Measurements from ENCODE around the gene ACSL3.

ACSL3 gene

DNA sequence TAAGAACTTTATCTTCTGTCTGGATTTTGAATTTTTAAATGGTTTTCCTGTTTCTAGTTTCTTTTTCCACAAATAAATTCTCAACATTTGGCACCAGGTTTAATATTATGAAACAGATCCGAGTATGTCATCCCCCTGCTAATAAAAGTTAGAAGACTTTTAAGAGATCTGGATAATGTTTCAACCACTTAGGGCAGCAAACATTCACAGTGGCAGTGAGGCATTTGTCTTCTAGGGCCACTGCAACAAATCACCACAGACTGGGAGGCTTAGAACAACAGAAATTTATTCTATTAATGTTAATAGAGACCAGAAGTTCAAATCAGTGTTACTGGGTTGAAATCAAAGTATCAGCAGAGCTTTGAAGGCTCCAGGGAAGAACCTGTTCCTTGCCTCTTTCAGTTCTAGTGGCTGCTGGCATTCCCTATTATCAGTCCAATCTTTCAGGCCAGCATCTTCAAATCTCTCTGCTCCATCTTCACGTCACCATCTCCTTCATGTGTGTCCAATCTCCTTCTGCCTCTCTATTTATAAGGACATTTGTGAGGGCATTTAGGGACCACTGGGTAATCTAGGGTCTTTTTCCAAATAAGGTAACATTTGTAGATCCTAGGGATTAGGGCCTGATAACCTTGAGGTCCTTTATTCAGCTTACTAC is 23.4 kb downstream of the ACSL3 start:
- Mint-ChIP-seq H3K4me3 (no peak overlapping the region), H3K36me3 (ENCODE audit: low read depth) (peaks cover 17% of the 10 kb centered on the region), H3K27me3 (no peaks in the 10 kb centered on the region), H3K4me1 (ENCODE audit: low read depth) (peaks cover 44% of the 10 kb centered on the region), H3K27ac (no peak overlapping the region), H3K9me3 (no peaks in the 10 kb centered on the region)
- no peak for DNase-seq

GRCh38 chr2:222884805-222885424 is 24.1 kb downstream of the ACSL3 start:
- H3K36me3 Mint-ChIP-seq (ENCODE audit: low read depth): peaks cover 24% of the 10 kb centered on the region
- no peaks in the 10 kb centered on the region for H3K9me3 Mint-ChIP-seq
- no peaks in the 10 kb centered on the region for H3K27me3 Mint-ChIP-seq
- DNase-seq: no peak
- no peak overlapping the region for H3K27ac Mint-ChIP-seq
- H3K4me1 Mint-ChIP-seq (ENCODE audit: low read depth): peaks cover 43% of the 10 kb centered on the region
- H3K4me3 Mint-ChIP-seq: no peak overlapping the region

- H3K4me3 Mint-ChIP-seq: no peak overlapping the region
- H3K36me3 Mint-ChIP-seq (ENCODE audit: low read depth): peaks cover 30% of the 10 kb centered on the region
- peaks cover 46% of the 10 kb centered on the region for H3K4me1 Mint-ChIP-seq (ENCODE audit: low read depth)
- H3K27me3 Mint-ChIP-seq: no peaks in the 10 kb centered on the region
- H3K9me3 Mint-ChIP-seq: no peaks in the 10 kb centered on the region
- DNase-seq: no peak
- H3K27ac Mint-ChIP-seq: no peak overlapping the region
Observed at GRCh38 chr2:222887124-222887523, 26.3 kb downstream of the ACSL3 start.

DNA sequence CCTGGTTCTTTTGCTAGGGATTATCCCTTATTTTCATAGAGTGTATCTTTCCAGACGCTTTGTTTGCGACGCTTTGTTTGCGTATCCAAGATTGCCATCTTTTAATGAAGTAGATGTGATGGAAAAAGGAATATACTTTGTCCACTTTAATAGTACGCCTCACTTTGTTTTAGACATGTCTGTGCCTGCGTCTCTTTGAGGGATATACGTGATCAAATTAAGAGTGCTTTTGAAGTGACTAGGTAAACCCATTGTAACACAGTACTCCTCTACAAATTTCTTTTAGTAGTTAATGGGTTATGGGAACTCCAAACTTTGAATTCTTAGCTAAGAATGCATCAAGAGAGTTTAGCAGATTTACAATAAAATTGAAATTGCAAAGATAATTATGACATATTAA is 27.9 kb downstream of the ACSL3 start:
- H3K27me3 Mint-ChIP-seq: no peaks in the 10 kb centered on the region
- H3K36me3 Mint-ChIP-seq (ENCODE audit: low read depth): peaks cover 31% of the 10 kb centered on the region
- H3K9me3 Mint-ChIP-seq: no peaks in the 10 kb centered on the region
- H3K27ac Mint-ChIP-seq: no peak overlapping the region
- H3K4me3 Mint-ChIP-seq: no peak overlapping the region
- peaks cover 50% of the 10 kb centered on the region for H3K4me1 Mint-ChIP-seq (ENCODE audit: low read depth)
- no peak for DNase-seq

DNA sequence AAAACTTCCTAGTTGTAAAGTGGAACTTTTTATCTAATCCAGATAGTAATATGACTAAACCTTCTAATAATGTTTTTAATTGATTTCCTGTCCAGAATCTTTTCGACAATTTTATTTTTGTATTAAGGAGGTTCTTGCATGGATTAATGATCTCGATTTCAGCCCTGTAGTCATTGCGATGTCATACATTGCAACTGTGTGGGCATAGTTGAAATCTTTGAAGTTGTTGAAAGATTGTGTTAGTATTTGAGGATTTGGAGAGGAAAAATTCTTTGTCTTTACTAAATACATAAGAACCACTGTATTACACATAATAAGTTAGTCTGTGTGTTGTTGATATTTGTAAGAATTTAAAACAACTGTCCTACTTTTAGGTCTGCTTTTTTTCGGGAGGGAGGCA is 31.1 kb downstream of the ACSL3 start:
- no peak for DNase-seq
- no peak overlapping the region for H3K4me3 Mint-ChIP-seq
- H3K36me3 Mint-ChIP-seq (ENCODE audit: low read depth): peaks cover 31% of the 10 kb centered on the region
- no peaks in the 10 kb centered on the region for H3K9me3 Mint-ChIP-seq
- peaks cover 38% of the 10 kb centered on the region for H3K4me1 Mint-ChIP-seq (ENCODE audit: low read depth)
- H3K27ac Mint-ChIP-seq: no peak overlapping the region
- no peaks in the 10 kb centered on the region for H3K27me3 Mint-ChIP-seq

DNA sequence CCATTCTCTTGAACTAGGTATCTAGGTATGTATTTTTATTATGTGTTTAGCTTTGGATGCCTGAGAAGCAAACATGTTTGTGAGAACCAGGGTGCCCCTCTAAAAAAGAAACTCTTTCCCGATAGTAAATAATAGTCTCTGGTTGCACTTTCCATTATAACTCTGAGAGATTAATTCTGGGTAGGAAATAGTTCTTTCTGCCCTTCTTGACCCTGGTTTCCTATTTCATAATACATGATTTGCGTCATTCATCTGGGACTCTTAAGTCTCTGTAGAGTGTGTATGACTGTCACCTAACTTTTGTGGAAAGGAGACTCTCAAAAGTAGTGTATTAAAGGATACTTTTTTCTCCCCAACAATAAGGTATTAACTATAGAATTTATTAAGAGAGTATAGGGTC is 31.5 kb downstream of the ACSL3 start:
- peaks cover 30% of the 10 kb centered on the region for H3K36me3 Mint-ChIP-seq (ENCODE audit: low read depth)
- no peak overlapping the region for H3K4me3 Mint-ChIP-seq
- H3K27ac Mint-ChIP-seq: no peak overlapping the region
- H3K9me3 Mint-ChIP-seq: no peaks in the 10 kb centered on the region
- no peaks in the 10 kb centered on the region for H3K27me3 Mint-ChIP-seq
- H3K4me1 Mint-ChIP-seq (ENCODE audit: low read depth): peaks cover 34% of the 10 kb centered on the region
- no peak for DNase-seq

DNA sequence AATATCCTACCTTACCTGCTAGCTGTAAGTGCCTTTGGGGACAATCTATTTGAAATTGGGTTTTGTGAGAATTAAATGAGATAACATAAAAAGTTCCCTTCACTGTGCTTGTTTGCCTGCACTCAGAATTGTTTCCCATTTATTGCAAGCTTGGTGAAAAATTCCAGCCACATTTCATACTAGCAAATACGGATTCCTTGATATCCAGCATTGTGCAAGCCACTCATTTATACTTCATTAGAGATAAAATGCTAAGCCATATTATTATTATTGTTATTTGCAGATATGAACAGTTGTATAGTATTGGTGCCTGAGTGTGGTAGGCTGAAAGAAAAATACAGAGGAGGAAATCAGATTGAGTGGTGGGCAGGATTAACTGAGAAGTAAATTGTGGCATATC is 31.9 kb downstream of the ACSL3 start:
- no peak for DNase-seq
- H3K4me1 Mint-ChIP-seq (ENCODE audit: low read depth): peaks cover 31% of the 10 kb centered on the region
- H3K9me3 Mint-ChIP-seq: no peaks in the 10 kb centered on the region
- no peaks in the 10 kb centered on the region for H3K27me3 Mint-ChIP-seq
- H3K27ac Mint-ChIP-seq: no peak overlapping the region
- H3K36me3 Mint-ChIP-seq (ENCODE audit: low read depth): peaks cover 26% of the 10 kb centered on the region
- no peak overlapping the region for H3K4me3 Mint-ChIP-seq

DNA sequence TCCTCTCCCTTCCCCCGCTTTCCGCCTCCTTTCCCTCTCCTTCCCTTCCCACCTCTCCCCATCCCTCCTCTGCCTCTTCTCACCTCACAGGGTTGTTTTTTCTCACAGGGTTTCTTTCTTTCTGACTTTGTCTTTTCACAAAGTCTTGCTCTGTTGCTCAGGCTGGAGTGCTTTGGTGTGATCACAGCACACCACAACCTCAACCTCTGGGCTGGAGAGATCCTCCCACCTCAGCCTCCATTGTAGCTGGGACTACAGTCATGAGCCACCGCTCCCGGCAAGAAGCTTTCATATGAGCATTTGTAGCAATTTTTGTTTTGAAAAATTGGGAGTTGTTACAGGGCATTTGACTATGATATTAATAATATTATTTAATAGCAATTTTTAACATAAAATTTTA is 32.9 kb downstream of the ACSL3 start:
- Mint-ChIP-seq H3K27ac (no peak overlapping the region), H3K9me3 (no peaks in the 10 kb centered on the region), H3K4me1 (ENCODE audit: low read depth) (peaks cover 30% of the 10 kb centered on the region)

DNA sequence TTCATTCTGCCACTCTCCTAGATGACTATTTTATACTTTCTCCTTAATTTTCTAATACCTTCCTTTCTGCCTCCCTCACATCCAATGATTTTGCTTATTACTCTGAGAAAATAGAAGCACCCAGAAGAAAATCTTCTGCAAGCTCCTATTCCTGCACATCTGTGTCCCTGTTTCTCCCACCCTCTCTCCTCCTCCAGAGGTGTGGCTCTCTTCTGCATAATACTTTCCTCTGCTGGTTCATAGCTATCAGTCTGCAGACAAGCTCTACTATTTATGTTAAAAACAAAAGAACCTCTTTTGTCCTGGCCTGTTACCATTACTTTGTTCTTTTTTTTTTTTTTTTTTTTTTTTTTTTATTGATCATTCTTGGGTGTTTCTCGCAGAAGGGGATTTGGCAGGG is 34.3 kb downstream of the ACSL3 start:
- no peaks in the 10 kb centered on the region for H3K27me3 Mint-ChIP-seq
- peaks cover 28% of the 10 kb centered on the region for H3K4me1 Mint-ChIP-seq (ENCODE audit: low read depth)
- DNase-seq: no peak
- peaks cover 11% of the 10 kb centered on the region for H3K36me3 Mint-ChIP-seq (ENCODE audit: low read depth)
- no peak overlapping the region for H3K4me3 Mint-ChIP-seq
- H3K27ac Mint-ChIP-seq: no peak overlapping the region
- no peaks in the 10 kb centered on the region for H3K9me3 Mint-ChIP-seq

More for the DNA sequence above, 32.9 kb downstream of the ACSL3 start:
- no peak for DNase-seq
- Mint-ChIP-seq H3K36me3 (ENCODE audit: low read depth) (peaks cover 22% of the 10 kb centered on the region), H3K27me3 (no peaks in the 10 kb centered on the region), H3K4me3 (no peak overlapping the region)

GRCh38 chr2:222897898-222898297 is 37.1 kb downstream of the ACSL3 start:
- peaks cover 22% of the 10 kb centered on the region for H3K4me1 Mint-ChIP-seq (ENCODE audit: low read depth)
- no peak overlapping the region for H3K27ac Mint-ChIP-seq
- peaks cover 12% of the 10 kb centered on the region for H3K36me3 Mint-ChIP-seq (ENCODE audit: low read depth)
- H3K9me3 Mint-ChIP-seq: no peaks in the 10 kb centered on the region
- no peak overlapping the region for H3K4me3 Mint-ChIP-seq
- H3K27me3 Mint-ChIP-seq: no peaks in the 10 kb centered on the region
- DNase-seq: no peak

- H3K9me3 Mint-ChIP-seq: no peaks in the 10 kb centered on the region
- no peaks in the 10 kb centered on the region for H3K27me3 Mint-ChIP-seq
- peaks cover 16% of the 10 kb centered on the region for H3K4me1 Mint-ChIP-seq (ENCODE audit: low read depth)
- H3K36me3 Mint-ChIP-seq (ENCODE audit: low read depth): peaks cover 15% of the 10 kb centered on the region
- no peak overlapping the region for H3K27ac Mint-ChIP-seq
- H3K4me3 Mint-ChIP-seq: no peak overlapping the region
- DNase-seq: no peak
Observed at GRCh38 chr2:222899413-222900181, 38.8 kb downstream of the ACSL3 start.

DNA sequence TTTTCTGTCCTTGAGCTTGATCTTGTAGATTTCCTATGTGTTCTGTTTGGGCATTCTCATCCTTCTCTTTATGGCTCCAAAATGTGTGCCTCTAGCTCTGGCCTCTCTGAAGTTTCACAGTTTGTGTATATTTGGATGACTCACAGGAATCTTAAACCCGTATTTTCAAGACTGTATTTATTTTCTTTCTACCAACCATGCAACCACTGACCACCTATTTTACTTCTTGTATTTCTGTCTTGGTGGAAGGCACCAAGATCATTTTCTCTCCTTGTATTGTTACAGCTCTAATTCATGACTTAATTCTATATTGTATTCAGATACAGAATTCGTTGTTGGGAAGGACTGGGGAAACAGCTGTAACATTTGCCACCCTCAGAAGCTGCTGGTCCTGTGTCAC is 39.5 kb downstream of the ACSL3 start:
- H3K4me3 Mint-ChIP-seq: no peak overlapping the region
- peaks cover 14% of the 10 kb centered on the region for H3K4me1 Mint-ChIP-seq (ENCODE audit: low read depth)
- no peak for DNase-seq
- no peaks in the 10 kb centered on the region for H3K27me3 Mint-ChIP-seq
- H3K27ac Mint-ChIP-seq: no peak overlapping the region
- H3K36me3 Mint-ChIP-seq (ENCODE audit: low read depth): peaks cover 20% of the 10 kb centered on the region
- no peaks in the 10 kb centered on the region for H3K9me3 Mint-ChIP-seq

- Mint-ChIP-seq H3K27me3 (no peaks in the 10 kb centered on the region), H3K27ac (no peak overlapping the region), H3K9me3 (no peaks in the 10 kb centered on the region), H3K4me1 (ENCODE audit: low read depth) (peaks cover 23% of the 10 kb centered on the region), H3K36me3 (ENCODE audit: low read depth) (peaks cover 35% of the 10 kb centered on the region), H3K4me3 (no peak overlapping the region)
- no peak for DNase-seq
Observed at GRCh38 chr2:222902660-222903059, 41.8 kb downstream of the ACSL3 start.

DNA sequence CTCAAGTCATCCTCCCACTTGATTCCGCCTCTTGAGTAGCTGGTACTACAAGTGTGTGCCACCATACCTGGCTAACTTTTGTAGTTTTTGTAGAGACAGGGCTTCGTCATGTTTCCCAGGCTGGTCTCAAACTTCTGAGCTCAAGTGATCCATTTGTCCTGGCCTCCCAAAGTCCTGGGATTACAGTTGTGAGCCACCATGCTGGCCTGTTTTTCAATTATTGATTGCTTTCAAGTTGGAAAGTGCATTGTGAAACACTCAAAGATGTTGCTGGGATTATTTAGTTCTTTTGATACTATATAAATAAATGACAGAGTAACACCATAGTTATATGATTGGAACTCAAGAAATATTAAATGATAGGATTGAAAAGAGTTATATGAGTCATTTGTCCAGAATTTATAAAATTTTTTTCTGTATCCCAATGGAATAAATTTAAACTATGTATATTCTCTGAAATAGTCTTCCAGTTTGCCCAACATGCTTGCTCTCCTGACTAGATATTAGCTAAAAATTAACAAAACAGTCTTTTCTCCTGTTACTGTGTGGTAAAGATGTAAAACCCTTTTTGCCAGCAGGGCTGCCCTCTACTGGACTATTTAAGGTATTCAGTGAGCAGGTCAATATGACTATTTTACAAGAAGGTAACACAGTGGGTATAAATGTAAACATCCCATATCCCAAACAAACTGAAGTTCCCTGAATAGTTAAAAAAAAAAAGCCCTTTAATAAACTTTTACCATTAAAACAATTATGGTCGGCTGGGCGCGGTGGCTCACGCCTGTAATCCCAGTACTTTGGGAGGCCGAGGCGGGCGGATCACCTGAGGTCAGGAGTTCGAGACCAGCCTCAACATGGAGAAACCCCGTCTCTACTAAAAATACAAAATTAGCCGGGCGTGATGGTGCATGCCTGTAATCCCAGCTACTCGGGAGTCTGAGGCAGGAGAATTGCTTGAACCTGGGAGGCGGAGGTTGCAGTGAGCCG is 42.7 kb downstream of the ACSL3 start:
- no peak for DNase-seq
- H3K9me3 Mint-ChIP-seq: no peaks in the 10 kb centered on the region
- no peak overlapping the region for H3K27ac Mint-ChIP-seq
- H3K36me3 Mint-ChIP-seq (ENCODE audit: low read depth): peaks cover 41% of the 10 kb centered on the region
- no peaks in the 10 kb centered on the region for H3K27me3 Mint-ChIP-seq
- H3K4me3 Mint-ChIP-seq: no peak overlapping the region
- peaks cover 29% of the 10 kb centered on the region for H3K4me1 Mint-ChIP-seq (ENCODE audit: low read depth)

Measured in activated T-cell treated with anti-CD3 and anti-CD28 coated beads, Interleukin-2, amount 50 U/mL, for 24 hours (primary cell).